MM.1S (cell line): ENCODE measurements around the gene MIEN1.

Experiments used
- DNase-seq: peaks from one replicate; pipeline ENCODE4 v3.0.0-alpha.2; 2015
- H2AFZ ChIP-seq: fragments of 300-600 bp; sonication (generic); 2 replicates; pipeline ENCODE4 v1.6.0; 2016; ENCODE audit warnings: antibody characterized with exemption, low read length
- H3F3A ChIP-seq: fragments of 300-600 bp; sonication (generic); 2 replicates; pipeline ENCODE4 v1.6.1; 2016; ENCODE audit warnings: mild to moderate bottlenecking, antibody characterized with exemption, low read length, moderate library complexity, mixed read lengths; ENCODE audit not compliant: insufficient read depth
- H3K27ac ChIP-seq: fragments of 300-600 bp; sonication (generic); 2 replicates; pipeline ENCODE4 v1.5.1; 2016; ENCODE audit warnings: mild to moderate bottlenecking, low read length
- H3K27me3 ChIP-seq: fragments of 300-600 bp; sonication (generic); replicated peaks from 2 replicates; pipeline ENCODE4 v1.6.0; 2016; ENCODE audit warnings: low read length; ENCODE audit not compliant: insufficient read depth
- H3K36me3 ChIP-seq: fragments of 300-600 bp; sonication (generic); replicated peaks from 2 replicates; pipeline ENCODE4 v1.6.1; 2016; ENCODE audit warnings: mild to moderate bottlenecking, low read length, mixed read lengths; ENCODE audit not compliant: insufficient read depth
- H3K4me1 ChIP-seq: fragments of 300-600 bp; sonication (generic); 2 replicates; pipeline ENCODE4 v1.6.1; 2016; ENCODE audit warnings: low read length, mixed read lengths
- H3K4me2 ChIP-seq: fragments of 300-600 bp; sonication (generic); 2 replicates; pipeline ENCODE4 v1.6.0; 2016; ENCODE audit warnings: low read depth, low read length
- H3K4me3 ChIP-seq: fragments of 300-600 bp; sonication (generic); 2 replicates; pipeline ENCODE4 v1.5.1; 2016; ENCODE audit warnings: low read length, mixed read lengths
- H3K79me2 ChIP-seq: fragments of 300-600 bp; sonication (generic); 2 replicates; pipeline ENCODE4 v1.6.1; 2016; ENCODE audit warnings: mixed run types, low read length, mixed read lengths
- H3K9ac ChIP-seq: fragments of 300-600 bp; sonication (generic); 2 replicates; pipeline ENCODE4 v1.6.1; 2016; ENCODE audit warnings: low read length, mixed read lengths
- H3K9me2 ChIP-seq: fragments of 300-600 bp; sonication (generic); replicated peaks from 2 replicates; pipeline ENCODE4 v1.6.1; 2016; ENCODE audit warnings: mild to moderate bottlenecking, low read length, mixed read lengths; ENCODE audit not compliant: insufficient read depth
- H3K9me3 ChIP-seq: fragments of 300-600 bp; sonication (generic); replicated peaks from 2 replicates; pipeline ENCODE4 v1.6.1; 2016; ENCODE audit warnings: mild to moderate bottlenecking, low read length, mixed read lengths; ENCODE audit not compliant: insufficient read depth
- H4K20me1 ChIP-seq: fragments of 300-600 bp; sonication (generic); 2 replicates; pipeline ENCODE4 v1.6.1; 2016; ENCODE audit warnings: mild to moderate bottlenecking, low read length, moderate library complexity, mixed read lengths; ENCODE audit not compliant: insufficient read depth
- EZH2 ChIP-seq: fragments of 300-600 bp; sonication (generic); optimal IDR thresholded peaks from 2 replicates; pipeline ENCODE3; 2017; ENCODE audit warnings: low read depth, mild to moderate bottlenecking, antibody characterized with exemption, low read length, mixed read lengths
- EZH2phosphoT487 ChIP-seq: fragments of 300-600 bp; sonication (generic); IDR thresholded peaks from 2 replicates; pipeline ENCODE4 v1.6.1; 2018; ENCODE audit warnings: antibody characterized with exemption, low read length
- TF ChIP-seq, protein P1 (sequence below): fragments of 300-600 bp; sonication (generic); IDR thresholded peaks from 2 replicates; pipeline ENCODE4 v1.5.1; 2016; ENCODE audit warnings: antibody characterized with exemption, low read length, mixed read lengths

Gene MIEN1

DNA sequence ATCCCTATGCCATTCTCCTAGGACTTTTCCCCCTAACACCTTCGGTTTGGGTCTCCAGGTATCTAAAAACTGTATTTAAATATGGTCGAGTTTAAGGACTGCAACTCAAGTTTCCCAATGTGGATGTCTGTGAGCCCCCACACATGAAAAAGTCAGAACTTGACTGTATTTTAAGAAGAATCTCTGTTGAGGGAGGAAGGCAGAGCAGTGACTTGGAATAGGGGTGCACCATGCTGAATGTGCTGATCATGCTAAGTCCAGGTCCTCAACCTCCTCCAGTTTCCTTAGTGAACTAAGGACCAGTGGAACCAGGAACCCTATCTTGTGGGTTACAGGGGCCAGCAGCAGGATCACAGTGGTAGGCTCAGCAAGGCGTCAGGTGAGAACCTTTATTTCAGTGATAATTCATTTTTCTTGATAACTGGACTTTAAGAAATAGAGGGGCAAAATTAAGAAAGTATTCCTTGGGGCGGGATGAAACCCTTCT, 26.9 kb upstream of the MIEN1 start:
- Histone ChIP-seq H3K4me2 (peak overlapping the region; percentile 90), H3F3A (peaks cover 63% of the 10 kb centered on the region), H3K4me3 (no peak overlapping the region), H3K36me3 (0 out of 2 replicates have a peak, but pooled peaks cover 1% of the 10 kb centered on the region), H3K9me2 (no peaks in the 10 kb centered on the region), H3K27ac (peak overlapping the region; percentile 99), H2AFZ (no peak overlapping the region), H3K9me3 (no peaks in the 10 kb centered on the region), H3K27me3 (no peaks in the 10 kb centered on the region), H3K9ac (peak overlapping the region; percentile 99), H3K79me2 (peaks cover 39% of the 10 kb centered on the region), H3K4me1 (peaks cover 67% of the 10 kb centered on the region), H4K20me1 (no peaks in the 10 kb centered on the region)
- no peak for TF ChIP-seq EZH2phosphoT487
- no peak for TF ChIP-seq EZH2
- TF ChIP-seq, protein P1, sequence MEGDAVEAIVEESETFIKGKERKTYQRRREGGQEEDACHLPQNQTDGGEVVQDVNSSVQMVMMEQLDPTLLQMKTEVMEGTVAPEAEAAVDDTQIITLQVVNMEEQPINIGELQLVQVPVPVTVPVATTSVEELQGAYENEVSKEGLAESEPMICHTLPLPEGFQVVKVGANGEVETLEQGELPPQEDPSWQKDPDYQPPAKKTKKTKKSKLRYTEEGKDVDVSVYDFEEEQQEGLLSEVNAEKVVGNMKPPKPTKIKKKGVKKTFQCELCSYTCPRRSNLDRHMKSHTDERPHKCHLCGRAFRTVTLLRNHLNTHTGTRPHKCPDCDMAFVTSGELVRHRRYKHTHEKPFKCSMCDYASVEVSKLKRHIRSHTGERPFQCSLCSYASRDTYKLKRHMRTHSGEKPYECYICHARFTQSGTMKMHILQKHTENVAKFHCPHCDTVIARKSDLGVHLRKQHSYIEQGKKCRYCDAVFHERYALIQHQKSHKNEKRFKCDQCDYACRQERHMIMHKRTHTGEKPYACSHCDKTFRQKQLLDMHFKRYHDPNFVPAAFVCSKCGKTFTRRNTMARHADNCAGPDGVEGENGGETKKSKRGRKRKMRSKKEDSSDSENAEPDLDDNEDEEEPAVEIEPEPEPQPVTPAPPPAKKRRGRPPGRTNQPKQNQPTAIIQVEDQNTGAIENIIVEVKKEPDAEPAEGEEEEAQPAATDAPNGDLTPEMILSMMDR, result no peak
- no peak for DNase-seq

DNA sequence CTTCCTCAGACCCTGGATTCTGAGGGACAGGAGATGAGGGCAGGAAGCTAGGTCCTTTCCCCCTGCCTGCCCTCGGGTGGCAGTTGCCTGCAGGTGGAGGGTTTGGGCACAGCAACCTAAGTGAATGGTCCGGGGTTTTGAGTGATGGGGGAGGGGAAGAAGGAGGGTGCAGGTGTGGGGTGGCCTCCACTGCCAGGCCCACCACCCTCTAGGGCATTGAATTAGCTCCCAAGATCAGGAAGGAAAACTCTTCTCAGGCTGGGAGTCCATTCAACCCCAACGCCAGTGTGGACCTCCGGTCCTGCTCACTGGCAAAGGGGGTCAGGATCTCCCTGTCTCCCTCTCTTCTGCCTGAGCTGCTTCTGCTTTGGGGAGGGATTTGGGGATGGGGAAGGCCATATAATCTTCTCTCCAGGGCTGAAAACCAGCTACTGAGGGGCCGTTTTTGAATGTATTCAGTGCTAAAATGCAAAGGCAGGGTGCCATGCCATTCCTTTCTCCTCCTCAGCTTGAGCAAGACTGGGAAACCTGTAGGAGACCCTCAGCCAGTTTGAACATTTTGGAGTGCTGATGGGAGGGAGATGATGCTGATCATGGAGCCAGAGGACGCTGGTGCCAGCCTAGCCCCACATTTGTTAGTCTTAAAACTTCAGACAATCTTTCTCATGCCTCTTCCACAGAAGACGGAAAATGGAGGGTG, 26.2 kb upstream of the MIEN1 start:
- Histone ChIP-seq H3K9me2 (no peaks in the 10 kb centered on the region), H4K20me1 (no peaks in the 10 kb centered on the region), H3K4me1 (peaks cover 67% of the 10 kb centered on the region), H3K9ac (peak overlapping the region; percentile 99), H3K27me3 (no peaks in the 10 kb centered on the region), H3K27ac (peak overlapping the region; percentile 99), H3K4me3 (peak overlapping the region; percentile 40), H3K79me2 (peaks cover 34% of the 10 kb centered on the region), H3K4me2 (peak overlapping the region; percentile 90), H2AFZ (no peak overlapping the region), H3K36me3 (no peaks in the 10 kb centered on the region), H3K9me3 (no peaks in the 10 kb centered on the region), H3F3A (peaks cover 63% of the 10 kb centered on the region)
- DNase-seq, result no peak
- TF ChIP-seq EZH2 (no peak), EZH2phosphoT487 (no peak)

DNA sequence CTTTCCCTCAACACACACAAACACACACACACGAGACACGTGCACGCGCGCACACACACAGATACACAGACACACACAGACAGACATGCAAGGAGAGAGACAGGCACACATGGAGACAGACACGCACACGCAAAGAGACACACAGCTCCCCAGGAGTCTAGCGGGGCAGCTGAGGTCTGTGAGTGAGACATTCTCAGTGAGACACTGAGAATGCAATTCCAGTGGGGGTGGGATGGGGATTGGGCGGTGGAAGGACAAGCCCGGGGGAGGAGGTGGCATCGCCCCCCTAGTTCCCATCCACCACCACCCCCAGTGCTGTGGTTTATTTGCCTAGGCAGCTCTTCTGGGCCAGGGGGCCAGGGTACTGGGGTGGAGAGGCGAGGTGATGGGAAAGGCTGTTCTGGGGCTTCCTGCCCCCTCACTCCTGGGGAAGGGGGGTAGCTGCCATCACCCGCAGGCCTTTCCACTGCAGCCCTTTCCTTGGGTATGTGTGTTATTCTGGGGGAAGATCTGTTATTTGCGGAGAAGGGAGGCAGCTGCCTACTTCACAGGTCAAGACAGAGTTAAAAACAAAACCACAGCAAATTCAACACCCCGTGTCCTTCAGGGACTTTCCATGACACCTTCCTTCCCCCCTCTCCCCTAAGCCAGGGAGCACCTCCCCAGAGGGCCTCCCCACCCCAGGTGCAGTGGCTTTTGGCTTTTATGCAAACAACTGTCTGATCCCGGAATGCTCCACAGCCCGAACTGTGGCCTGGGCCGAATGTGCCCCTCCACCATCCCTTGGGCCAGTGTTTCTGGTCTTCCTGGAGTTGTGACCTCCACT, 25.4 kb upstream of the MIEN1 start:
- Histone ChIP-seq H3K36me3 (no peaks in the 10 kb centered on the region), H3K9me3 (no peaks in the 10 kb centered on the region), H4K20me1 (no peaks in the 10 kb centered on the region), H3K9me2 (no peaks in the 10 kb centered on the region), H3K79me2 (peaks cover 28% of the 10 kb centered on the region), H3F3A (peaks cover 58% of the 10 kb centered on the region), H3K27me3 (no peaks in the 10 kb centered on the region), H2AFZ (no peak overlapping the region), H3K27ac (peak overlapping the region; percentile 99), H3K4me3 (peak overlapping the region; percentile 77), H3K4me2 (peak overlapping the region; percentile 90), H3K4me1 (peaks cover 62% of the 10 kb centered on the region), H3K9ac (peak overlapping the region; percentile 99)
- DNase-seq, result peak; percentile 97
- TF ChIP-seq EZH2phosphoT487, result no peak
- TF ChIP-seq, protein P1, result no peak
- no peak for TF ChIP-seq EZH2
